ENCODE measurements around the gene MAST3. TPM values are rescaled to one million over a fixed set of nuclear protein-coding genes. Genes with fewer than 3 reads are reported as not detected.

MAST3 gene
- total and polyA plus RNA-seq, 2 of the 8 experiments (the other 6 are each of a cell fraction or from before 2014, with no cell fraction given), result 3.4 to 9.0 TPM

GRCh38 chr19:18099623-18099995 lies 2.0 kb downstream of the MAST3 start (continued):
- no peak for TF ChIP-seq CHD7 (IDR thresholded peaks at IDR 0.05; ENCODE audit: insufficient replicate concordance, low read length)
- TF ChIP-seq BCL11A (IDR thresholded peaks at IDR 0.05; ENCODE audit: low read depth in 2 of 2, low read length in 2 of 2), result no peak
- no peak for TF ChIP-seq SP4 (IDR thresholded peaks at IDR 0.05; ENCODE audit: low read length)
- no peak for TF ChIP-seq JUND (IDR thresholded peaks at IDR 0.05; ENCODE audit: low read length)
- TF ChIP-seq KDM4A (IDR thresholded peaks at IDR 0.05; ENCODE audit: low read depth, low read length, severe bottlenecking), result no peak
- TF ChIP-seq SRF (IDR thresholded peaks at IDR 0.05; ENCODE audit: low read depth, low read length), result no peak

Data from H1 (cell line).